SK-N-SH (cell line): ENCODE measurements around the gene PTCD1. TPM values are rescaled to one million over a fixed set of nuclear protein-coding genes. Genes with fewer than 3 reads are reported as not detected.

Source experiments
- CTCF ChIA-PET: fragments of 300-600, 350-600 bp; formaldehyde crosslinking; extraction: SDS; loops from one replicate; lab custom pipeline; 2021; lab: Yijun Ruan, JAX
- POLR2A ChIA-PET: fragments of 350-600 bp; sonication (Branson Sonifier 250); formaldehyde crosslinking; extraction: SDS; loops from one replicate; lab custom pipeline; 2020; ENCODE audit warnings: antibody characterized with exemption, inconsistent platforms; lab: Yijun Ruan, JAX
- DNase-seq: peaks from one replicate; pipeline ENCODE4 v3.0.0; 2012
- H2AFZ ChIP-seq: fragments of 200-600 bp; sonication (generic); 2 replicates; pipeline ENCODE4 v1.8.1; 2016; ENCODE audit warnings: antibody characterized with exemption, mild to moderate bottlenecking, low read depth
- H3F3A ChIP-seq: fragments of 200-600 bp; sonication (generic); replicated peaks from 2 replicates; pipeline ENCODE3; 2016; ENCODE audit warnings: antibody characterized with exemption, mild to moderate bottlenecking; ENCODE audit not compliant: insufficient read depth
- H3K27ac ChIP-seq, 2 experiments: fragments of 200-500 bp in 1 of 2; fragments of 200-600 bp in 1 of 2; sonication (Bioruptor generic) in 1 of 2; sonication (generic), shearing (Covaris generic) in 1 of 2; 2 replicates each; pipeline versions ENCODE4 v1.5.1 to v1.6.1; 2014 to 2016; ENCODE audit warnings: low read depth in 2 of 2, inconsistent platforms in 1 of 2, low read length in 1 of 2, mild to moderate bottlenecking in 1 of 2, mixed read lengths in 1 of 2
- H3K27me3 ChIP-seq: fragments of 200-600 bp; sonication (generic), shearing (Covaris generic); 2 replicates; pipeline ENCODE4 v1.6.1; 2016; ENCODE audit warnings: mixed run types; ENCODE audit not compliant: insufficient read depth
- H3K36me3 ChIP-seq, 2 experiments: fragments of 200-500 bp in 1 of 2; fragments of 200-600 bp in 1 of 2; sonication (Bioruptor generic) in 1 of 2; sonication (generic) in 1 of 2; replicated peaks in 1 of 2; 2 replicates each; pipeline versions ENCODE3 to v1.5.1; 2014 to 2016; ENCODE audit warnings: low read length in 1 of 2, mild to moderate bottlenecking in 1 of 2; ENCODE audit not compliant: insufficient read depth in 2 of 2, control insufficient read depth in 1 of 2
- H3K4me1 ChIP-seq, 2 experiments: fragments of 200-500 bp in 1 of 2; fragments of 200-600 bp in 1 of 2; sonication (Bioruptor generic) in 1 of 2; sonication (generic), shearing (Covaris generic) in 1 of 2; 2 replicates each; pipeline versions ENCODE4 v1.5.1 to v1.6.1; 2014 to 2016; ENCODE audit warnings: low read depth in 1 of 2, low read length in 1 of 2, mixed run types in 1 of 2; ENCODE audit not compliant: insufficient read depth in 2 of 2, control insufficient read depth in 1 of 2
- H3K4me2 ChIP-seq: fragments of 200-600 bp; sonication (generic), shearing (Covaris generic); 2 replicates; pipeline ENCODE4 v1.6.1; 2017; ENCODE audit warnings: mixed run types
- H3K4me3 ChIP-seq, 2 experiments: fragments of 200-500 bp in 1 of 2; fragments of 200-600 bp in 1 of 2; sonication (Bioruptor generic) in 1 of 2; sonication (generic), shearing (Covaris generic) in 1 of 2; 2 replicates each; pipeline versions ENCODE4 v1.5.1 to v1.8.1; 2014 to 2016; ENCODE audit warnings: low read depth in 2 of 2, inconsistent platforms in 1 of 2, low read length in 1 of 2, mild to moderate bottlenecking in 1 of 2, mixed read lengths in 1 of 2, moderate library complexity in 1 of 2
- H3K79me2 ChIP-seq: fragments of 200-600 bp; sonication (generic); 2 replicates; pipeline ENCODE4 v1.8.1; 2017; ENCODE audit warnings: mild to moderate bottlenecking; ENCODE audit not compliant: insufficient read depth
- H3K9ac ChIP-seq: fragments of 200-600 bp; sonication (generic); 2 replicates; pipeline ENCODE4 v1.6.1; 2017; ENCODE audit warnings: mixed run types
- H3K9me2 ChIP-seq: fragments of 200-600 bp; sonication (generic); 2 replicates; pipeline ENCODE4 v1.6.1; 2017; ENCODE audit warnings: mixed run types
- H3K9me3 ChIP-seq: fragments of 200-600 bp; sonication (generic); 2 replicates; pipeline ENCODE4 v1.6.1; 2017; ENCODE audit warnings: mixed run types, mild to moderate bottlenecking, moderate library complexity
- H4K20me1 ChIP-seq: fragments of 200-600 bp; sonication (generic); 2 replicates; pipeline ENCODE4 v1.6.1; 2017; ENCODE audit warnings: mild to moderate bottlenecking, mixed run types; ENCODE audit not compliant: insufficient read depth
- EZH2phosphoT487 ChIP-seq: fragments of 200-600 bp; sonication (generic); IDR thresholded peaks from 2 replicates; pipeline ENCODE4 v1.6.1; 2017; ENCODE audit warnings: low read depth, mixed run types, mild to moderate bottlenecking, antibody characterized with exemption, moderate library complexity, borderline replicate concordance
- FOXJ3 ChIP-seq: sonication (generic); formaldehyde crosslinking; IDR thresholded peaks from 2 replicates; pipeline ENCODE4 v1.5.1; 2020; ENCODE audit warnings: mild to moderate bottlenecking, missing genetic modification reagents
- FOXM1 ChIP-seq: IDR thresholded peaks from 2 replicates; pipeline ENCODE4 v1.4.0; 2012; ENCODE audit warnings: low read depth, mild to moderate bottlenecking
- GABPA ChIP-seq: IDR thresholded peaks from 2 replicates; pipeline ENCODE4 v1.4.0; 2012; ENCODE audit warnings: low read depth, mild to moderate bottlenecking
- GATA2 ChIP-seq: sonication (generic); formaldehyde crosslinking; IDR thresholded peaks from 2 replicates; pipeline ENCODE4 v1.5.0; 2020; ENCODE audit warnings: mild to moderate bottlenecking, missing genetic modification reagents
- IRF3 ChIP-seq: fragments of 150-350 bp; IDR thresholded peaks from 2 replicates; pipeline ENCODE4 v1.6.1; 2016; ENCODE audit warnings: mild to moderate bottlenecking, low read depth, low read length
- MXI1 ChIP-seq: IDR thresholded peaks from 2 replicates; pipeline ENCODE4 v1.6.1; 2012; ENCODE audit warnings: mild to moderate bottlenecking, low read depth, low read length, improper control_type of control experiment
- NFIC ChIP-seq: IDR thresholded peaks from 2 replicates; pipeline ENCODE4 v1.4.0; 2012; ENCODE audit warnings: borderline replicate concordance
- NRF1 ChIP-seq: IDR thresholded peaks from 2 replicates; pipeline ENCODE4 v1.6.1; 2012; ENCODE audit warnings: low read depth, mild to moderate bottlenecking, low read length
- PBX3 ChIP-seq: IDR thresholded peaks from 2 replicates; pipeline ENCODE4; 2012
- RAD21 ChIP-seq: IDR thresholded peaks from 2 replicates; pipeline ENCODE4 v1.6.1; 2012; ENCODE audit warnings: mild to moderate bottlenecking, low read length
- RFX5 ChIP-seq: IDR thresholded peaks from 2 replicates; pipeline ENCODE4 v1.6.1; 2012; ENCODE audit warnings: mild to moderate bottlenecking, improper control_type of control experiment, low read length
- SMC3 ChIP-seq: IDR thresholded peaks from 2 replicates; pipeline ENCODE4 v1.6.1; 2012; ENCODE audit warnings: low read depth, low read length, improper control_type of control experiment
- TAF1 ChIP-seq: IDR thresholded peaks from 2 replicates; pipeline ENCODE4 v1.6.1; 2012; ENCODE audit warnings: low read depth, mild to moderate bottlenecking, low read length, moderate library complexity, borderline replicate concordance
- USF2 ChIP-seq: fragments of 150-350 bp; IDR thresholded peaks from 2 replicates; pipeline ENCODE4 v1.6.1; 2017; ENCODE audit warnings: antibody characterized with exemption, low read length, low read depth, borderline replicate concordance
- YY1 ChIP-seq: IDR thresholded peaks from 2 replicates; pipeline ENCODE4 v1.4.0; 2012; ENCODE audit warnings: low read depth, mild to moderate bottlenecking
- ZBTB33 ChIP-seq: IDR thresholded peaks from 2 replicates; pipeline ENCODE4 v1.4.0; 2012; ENCODE audit warnings: low read depth, borderline replicate concordance
- WGBS: methylation state at CpG from one replicate; pipeline ENCODE4 v1.1.6; 2017; ENCODE audit warnings: low lambda C conversion rate; 5-methylcytosine and 5-hydroxymethylcytosine counted together
- polyA plus RNA-seq, 3 experiments: library from polyadenylated mRNA; depleted of rRNA; stranded (reverse); fragments of >200 nt; gene quantifications; 2 replicates each; pipeline ENCODE4 v1.2.3, GENCODE V29; 2012

PTCD1 gene
- polyA plus RNA-seq, 1 of the 3 experiments (the other 2 are of a cell fraction) = 8.2 TPM

GRCh38 chr7:99383791-99384370 is 54.7 kb downstream of the PTCD1 start:
- WGBS = 84% methylated on average over 11 of the region's 13 CpGs
- Histone ChIP-seq H3K27me3 (no peaks in the 10 kb centered on the region), H3K4me2 (no peak overlapping the region), H3K9me2 (no peaks in the 10 kb centered on the region), H3K9ac (no peak overlapping the region), H3K27ac (no peak overlapping the region), H4K20me1 (peaks cover 62% of the 10 kb centered on the region), H3K9me3 (no peaks in the 10 kb centered on the region), H3K36me3 (peaks cover 16 to 49% of the 10 kb centered on the region in 2 experiments), H3K4me3 (no peak overlapping the region), H3K79me2 (peaks cover 66% of the 10 kb centered on the region), H3K4me1 (peaks cover 14 to 27% of the 10 kb centered on the region in 2 experiments; a peak in 2 of 4 replicates), H3F3A (peaks cover 15% of the 10 kb centered on the region), H2AFZ (no peak overlapping the region)
- ChIA-PET POLR2A (interaction anchor here (0.6 kb wide), 1 partner anchor 116 kb away, joined by 6 read pairs; the partner anchor contains the start of gene ZNF394), CTCF (interaction anchor here (1.0 kb wide), 1 partner anchor 23 kb away, joined by 4 read pairs; no protein-coding TSS in a partner anchor)
- DNase-seq = no peak
- TF ChIP-seq YY1 (no peak), SMC3 (no peak), FOXM1 (no peak), NRF1 (no peak), GABPA (no peak), MXI1 (no peak), USF2 (no peak), IRF3 (no peak), ZBTB33 (no peak)

- H3K9ac ChIP-seq = no peak overlapping the region
- WGBS = 96% methylated on average over 10 of the region's 10 CpGs
- no peaks in the 10 kb centered on the region for H3K9me3 ChIP-seq
- peaks cover 68% of the 10 kb centered on the region for H4K20me1 ChIP-seq
- no peaks in the 10 kb centered on the region for H3K9me2 ChIP-seq
- H2AFZ ChIP-seq = no peak overlapping the region
- H3K4me3 ChIP-seq = no peak overlapping the region
- no peak for DNase-seq
- TF ChIP-seq NFIC = no peak
- TF ChIP-seq GATA2 (CRISPR knock-in tag) = no peak
- TF ChIP-seq RFX5 = no peak
- TF ChIP-seq EZH2phosphoT487 = no peak
- no peak for TF ChIP-seq PBX3
- TF ChIP-seq RAD21 = no peak
- no peak for TF ChIP-seq TAF1
- no peak for TF ChIP-seq USF2
- no peak for TF ChIP-seq SMC3
- no peak for TF ChIP-seq FOXJ3 (CRISPR knock-in tag)
- no peak for TF ChIP-seq GABPA
- TF ChIP-seq, all 33 proteins: peak for 0
- Histone ChIP-seq H3K27me3 (no peaks in the 10 kb centered on the region), H3K4me1 (peaks cover 15 to 27% of the 10 kb centered on the region in 2 experiments; a peak in 2 of 4 replicates), H3K4me2 (no peak overlapping the region), H3F3A (peaks cover 20% of the 10 kb centered on the region), H3K27ac (no peak overlapping the region), H3K79me2 (peaks cover 72% of the 10 kb centered on the region), H3K36me3 (peaks cover 13 to 48% of the 10 kb centered on the region in 2 experiments)
- ChIA-PET CTCF (interaction anchor here (1.0 kb wide), 1 partner anchor 24 kb away, joined by 4 read pairs; no protein-coding TSS in a partner anchor), POLR2A (interaction anchor here (0.9 kb wide), 1 partner anchor 10 kb away, joined by 3 read pairs; no protein-coding TSS in a partner anchor)
Observed at GRCh38 chr7:99383203-99383602, 55.4 kb downstream of the PTCD1 start.
